Cerebellar nuclear complex (tissue), 1 donor: ENCODE data around the gene SELENON.

Experiments
- DNase-seq, 2 experiments: peaks; one replicate each; lab custom pipeline; 2025; lab: John Stamatoyannopoulos, UW

Gene SELENON

GRCh38 chr1:25771221-25772114, 28.5 kb upstream of the SELENON start:
- peak in 1 of 2 experiments; percentile 17 for DNase-seq

- DNase-seq: no peak
Observed at GRCh38 chr1:25772164-25772563, 27.8 kb upstream of the SELENON start.

GRCh38 chr1:25772692-25773245, 27.2 kb upstream of the SELENON start:
- DNase-seq: no peak

GRCh38 chr1:25773441-25774125, 26.4 kb upstream of the SELENON start:
- no peak for DNase-seq

- no peak for DNase-seq
Observed at GRCh38 chr1:25774206-25774803, 25.7 kb upstream of the SELENON start.

GRCh38 chr1:25774921-25775771, 24.8 kb upstream of the SELENON start:
- DNase-seq: peak in 1 of 2 experiments; percentile 50

GRCh38 chr1:25779388-25779787, 20.6 kb upstream of the SELENON start:
- no peak for DNase-seq

- no peak for DNase-seq
Observed at GRCh38 chr1:25779894-25780293, 20.1 kb upstream of the SELENON start.

GRCh38 chr1:25780318-25781129, 19.5 kb upstream of the SELENON start:
- DNase-seq: no peak

GRCh38 chr1:25781130-25781433, 18.9 kb upstream of the SELENON start:
- no peak for DNase-seq

- no peak for DNase-seq
Observed at GRCh38 chr1:25782608-25783201, 17.3 kb upstream of the SELENON start.

- peak; percentile 27 to 53 for DNase-seq
Observed at GRCh38 chr1:25784575-25785051, 15.4 kb upstream of the SELENON start.

- no peak for DNase-seq
Observed at GRCh38 chr1:25785333-25786067, 14.5 kb upstream of the SELENON start.

GRCh38 chr1:25786887-25787759, 12.9 kb upstream of the SELENON start:
- no peak for DNase-seq

GRCh38 chr1:25787760-25788166, 12.2 kb upstream of the SELENON start:
- DNase-seq: no peak

- no peak for DNase-seq
Observed at GRCh38 chr1:25790472-25790871, 9.5 kb upstream of the SELENON start.

- DNase-seq: no peak
Observed at GRCh38 chr1:25792115-25792514, 7.9 kb upstream of the SELENON start.

GRCh38 chr1:25793585-25794170, 6.3 kb upstream of the SELENON start:
- DNase-seq: no peak
